Astrocyte of the spinal cord (primary cell): ENCODE data around the gene TMEM178B.

Experiments
- DNase-seq: peaks from one replicate; pipeline ENCODE4 v3.0.0; 2011; ENCODE audit warnings: low read depth, low spot score
- H3K4me3 ChIP-seq: 2 replicates; pipeline ENCODE4 v1.5.1; 2011; ENCODE audit warnings: low read depth, mild to moderate bottlenecking, low read length, moderate library complexity
- in situ Hi-C: cut with HindIII; loops from 2 replicates; pipeline ENCODE4 v1.10.0; 2017; ENCODE audit warnings: low sequenced_read_pairs
- TF ChIP-seq, protein P1 (sequence below): IDR thresholded peaks from 2 replicates; pipeline ENCODE4 v1.5.1; 2012; ENCODE audit warnings: low read depth, mild to moderate bottlenecking, low read length, inconsistent platforms

The TMEM178B gene

DNA sequence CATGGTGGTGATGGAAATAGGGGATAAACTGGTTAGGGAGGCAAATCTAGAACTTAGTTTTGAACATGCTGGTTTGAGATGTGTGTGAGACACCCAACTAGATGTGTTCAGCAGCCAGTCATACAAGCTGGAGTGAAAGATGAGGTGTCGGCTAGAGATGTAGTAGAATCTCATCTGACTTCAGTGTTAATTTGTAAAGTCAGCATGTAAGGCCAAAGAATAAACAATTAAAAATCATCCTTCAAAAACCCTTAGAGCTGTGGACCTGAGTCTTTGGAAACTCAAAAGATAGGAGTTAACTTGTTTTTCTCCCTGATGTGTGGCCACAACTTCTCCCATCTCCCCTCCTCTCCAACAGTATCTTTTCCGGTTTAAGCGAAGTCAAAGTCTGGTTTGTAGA lies 454.5 kb downstream of the TMEM178B start:
- in situ Hi-C loops = no loop called here
- DNase-seq = no peak
- no peak overlapping the region for H3K4me3 ChIP-seq
- TF ChIP-seq, protein P1, sequence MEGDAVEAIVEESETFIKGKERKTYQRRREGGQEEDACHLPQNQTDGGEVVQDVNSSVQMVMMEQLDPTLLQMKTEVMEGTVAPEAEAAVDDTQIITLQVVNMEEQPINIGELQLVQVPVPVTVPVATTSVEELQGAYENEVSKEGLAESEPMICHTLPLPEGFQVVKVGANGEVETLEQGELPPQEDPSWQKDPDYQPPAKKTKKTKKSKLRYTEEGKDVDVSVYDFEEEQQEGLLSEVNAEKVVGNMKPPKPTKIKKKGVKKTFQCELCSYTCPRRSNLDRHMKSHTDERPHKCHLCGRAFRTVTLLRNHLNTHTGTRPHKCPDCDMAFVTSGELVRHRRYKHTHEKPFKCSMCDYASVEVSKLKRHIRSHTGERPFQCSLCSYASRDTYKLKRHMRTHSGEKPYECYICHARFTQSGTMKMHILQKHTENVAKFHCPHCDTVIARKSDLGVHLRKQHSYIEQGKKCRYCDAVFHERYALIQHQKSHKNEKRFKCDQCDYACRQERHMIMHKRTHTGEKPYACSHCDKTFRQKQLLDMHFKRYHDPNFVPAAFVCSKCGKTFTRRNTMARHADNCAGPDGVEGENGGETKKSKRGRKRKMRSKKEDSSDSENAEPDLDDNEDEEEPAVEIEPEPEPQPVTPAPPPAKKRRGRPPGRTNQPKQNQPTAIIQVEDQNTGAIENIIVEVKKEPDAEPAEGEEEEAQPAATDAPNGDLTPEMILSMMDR = no peak
